Ovary (tissue), 9 donors: ENCODE measurements around the gene RNF175. TPM values are rescaled to one million over a fixed set of nuclear protein-coding genes. Genes with fewer than 3 reads are reported as not detected.

Experiments used
- DNase-seq, 5 donors: peaks; one replicate each; pipeline ENCODE4 v3.0.0-alpha.2; 2019 to 2020
- H3K27ac ChIP-seq, 2 donors: fragments of 200-600 bp; one replicate each; pipeline versions ENCODE4 v1.5.1 to v1.8.0; 2019 to 2022
- H3K27me3 ChIP-seq: fragments of 200-600 bp; one replicate; pipeline ENCODE4 v1.8.0; 2022
- H3K36me3 ChIP-seq: fragments of 200-600 bp; sonication (generic); one replicate; pipeline ENCODE4 v1.5.1; 2019
- H3K4me1 ChIP-seq: one replicate; pipeline ENCODE4 v1.8.1; 2013; ENCODE audit warnings: mild to moderate bottlenecking, moderate library complexity; ENCODE audit not compliant: insufficient read depth
- H3K4me3 ChIP-seq: fragments of 200-600 bp; sonication (generic); one replicate; pipeline ENCODE4 v1.5.1; 2017
- H3K9me3 ChIP-seq, 2 donors: fragments of 200-600 bp in 1 of 2; sonication (generic) in 1 of 2; one replicate each; pipeline versions ENCODE4 v1.5.1 to v1.8.1; 2013 to 2019; ENCODE audit warnings: mild to moderate bottlenecking in 1 of 2, moderate library complexity in 1 of 2
- EP300 ChIP-seq: sonication (generic); formaldehyde crosslinking; IDR thresholded peaks from one replicate; pipeline ENCODE4 v1.6.1; 2017; ENCODE audit warnings: antibody characterized with exemption
- POLR2A ChIP-seq: fragments of 450-650 bp; IDR thresholded peaks from one replicate; pipeline ENCODE4 v1.6.1; 2017; ENCODE audit warnings: antibody characterized with exemption, mild to moderate bottlenecking, moderate library complexity
- WGBS, 3 donors: extraction: QIAGEN DNeasy Blood & Tissue Kit in 1 of 3; methylation state at CpG; one replicate each; pipeline versions ENCODE4 v1.1.5 to v1.1.7; 2013 to 2017; 5-methylcytosine and 5-hydroxymethylcytosine counted together
- intact Hi-C, 4 donors: fragments of 100-400 bp; cut with DNase I; formaldehyde crosslinking; loops; one replicate each; pipeline versions ENCODE4 v1.11.0 to v1.15.1; 2022 to 2023
- polyA plus RNA-seq, 2 donors: library from polyadenylated mRNA; stranded (reverse); fragments of 200-250 nt in 1 of 2; fragments of 350-450 nt in 1 of 2; fragmentation: Illumina TruSeq in 1 of 2; extraction: RNeasy Lipid Tissue Mini Kit (QIAGEN cat#74804) in 1 of 2; gene quantifications; one replicate each; pipeline ENCODE4 v1.2.3, GENCODE V29; 2013 to 2014
- total RNA-seq, 7 donors: library from RNA; depleted of rRNA in 2 of 7; stranded (reverse); fragments of >200 nt in 2 of 7; fragmentation: NEBNext Ultra II Directional in 3 of 7; extraction: Animal tissue kit (Norgen Biotek cat#: 25700) in 3 of 7; gene quantifications; one replicate each; pipeline versions ENCODE4 v1.1.0 to v1.2.4, GENCODE V29; 2016 to 2023
- TF ChIP-seq, protein P1 (sequence below), 3 donors: fragments of 450-650 bp in 2 of 3; fragments of 200-600 bp in 1 of 3; IDR thresholded peaks; one replicate each; pipeline versions ENCODE4 v1.5.1 to v1.8.0; 2016 to 2022; ENCODE audit warnings: antibody characterized with exemption in 3 of 3, mild to moderate bottlenecking in 1 of 3
- donor health status: DM: no; HTN: no; CAD: no; lungs with moderate emphysema.
- donor health status: DM: no; HTN: no; CAD: no.
- donor health status: Bipolar disorder and iron deficiency.
- donor health status: DM: yes; HTN: yes; CAD: no.
- donor health status: DM: no; HTN: no; CAD: no.
- donor health status: DM: yes; HTN: yes; CAD: no.

The RNF175 gene
- total and polyA plus RNA-seq, 9 donors: 0.07 to 0.20 TPM; not detected in 7

DNA sequence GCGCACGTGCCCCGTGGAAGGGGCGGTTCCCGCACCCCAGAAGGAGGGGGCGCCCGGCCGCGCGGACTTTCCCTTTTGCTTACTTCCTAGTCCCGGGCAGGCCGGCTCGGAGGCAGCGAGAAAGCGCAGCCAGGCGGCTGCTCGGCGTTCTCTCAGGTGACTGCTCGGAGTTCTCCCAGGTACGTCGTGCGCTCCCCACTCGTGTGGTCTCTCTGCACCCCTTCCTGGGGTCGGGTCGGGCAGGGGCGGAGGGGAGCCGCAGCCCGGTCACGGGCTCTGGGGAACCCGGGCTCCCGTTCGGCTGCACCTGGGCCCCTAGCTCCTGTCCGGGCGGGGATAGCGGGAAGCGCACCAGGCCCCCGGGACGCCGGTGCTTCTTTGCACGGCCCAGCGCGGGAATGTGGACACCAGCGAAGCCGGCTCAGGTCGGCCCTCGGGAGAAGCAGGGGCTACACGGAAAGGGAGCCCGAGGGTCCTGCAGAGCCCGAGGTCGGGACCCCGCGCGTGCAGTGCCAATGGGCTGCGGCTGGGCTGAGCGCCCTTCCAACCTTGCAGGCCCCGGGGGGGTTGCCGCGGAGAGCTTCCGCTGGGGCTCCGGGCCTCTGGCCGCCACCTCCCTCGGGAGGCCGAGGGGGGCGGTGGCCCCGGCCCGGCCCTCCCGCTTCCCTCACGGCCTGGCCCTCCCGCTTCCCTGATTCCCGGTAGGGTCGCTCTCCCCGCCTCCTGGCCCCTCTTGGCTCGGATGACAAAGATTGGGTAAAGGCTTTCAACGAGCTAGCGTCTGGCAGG is 75.4 kb downstream of the RNF175 start, which contains the start of gene TLR2:
Gene TLR2, plus strand, starts transcription at position 99 of the 789 bp plus-strand sequence. CDS start 18,628 bp downstream, outside the sequence.
- 0 to 1% (median 1%) methylated on average over 40 to 75 of the region's 75 CpGs for WGBS, 3 donors
- H3K27me3 ChIP-seq: no peaks in the 10 kb centered on the region
- H3K9me3 ChIP-seq: no peaks in the 10 kb centered on the region
- DNase-seq: peak; percentile 38 to 61 (median 48)
- intact Hi-C loops: no loop called here
- TF ChIP-seq POLR2A: no peak
- no peak for TF ChIP-seq EP300
- TF ChIP-seq, protein P1, sequence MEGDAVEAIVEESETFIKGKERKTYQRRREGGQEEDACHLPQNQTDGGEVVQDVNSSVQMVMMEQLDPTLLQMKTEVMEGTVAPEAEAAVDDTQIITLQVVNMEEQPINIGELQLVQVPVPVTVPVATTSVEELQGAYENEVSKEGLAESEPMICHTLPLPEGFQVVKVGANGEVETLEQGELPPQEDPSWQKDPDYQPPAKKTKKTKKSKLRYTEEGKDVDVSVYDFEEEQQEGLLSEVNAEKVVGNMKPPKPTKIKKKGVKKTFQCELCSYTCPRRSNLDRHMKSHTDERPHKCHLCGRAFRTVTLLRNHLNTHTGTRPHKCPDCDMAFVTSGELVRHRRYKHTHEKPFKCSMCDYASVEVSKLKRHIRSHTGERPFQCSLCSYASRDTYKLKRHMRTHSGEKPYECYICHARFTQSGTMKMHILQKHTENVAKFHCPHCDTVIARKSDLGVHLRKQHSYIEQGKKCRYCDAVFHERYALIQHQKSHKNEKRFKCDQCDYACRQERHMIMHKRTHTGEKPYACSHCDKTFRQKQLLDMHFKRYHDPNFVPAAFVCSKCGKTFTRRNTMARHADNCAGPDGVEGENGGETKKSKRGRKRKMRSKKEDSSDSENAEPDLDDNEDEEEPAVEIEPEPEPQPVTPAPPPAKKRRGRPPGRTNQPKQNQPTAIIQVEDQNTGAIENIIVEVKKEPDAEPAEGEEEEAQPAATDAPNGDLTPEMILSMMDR (IDR thresholded peaks at IDR 0.05): no peak
- H3K4me3 ChIP-seq: peak within 1 kb of the TSS; percentile 44
- H3K27ac ChIP-seq: no peak within 1 kb of the TSS
- no peaks in the 10 kb centered on the region for H3K36me3 ChIP-seq
- peaks cover 6% of the 10 kb centered on the region for H3K4me1 ChIP-seq

DNA sequence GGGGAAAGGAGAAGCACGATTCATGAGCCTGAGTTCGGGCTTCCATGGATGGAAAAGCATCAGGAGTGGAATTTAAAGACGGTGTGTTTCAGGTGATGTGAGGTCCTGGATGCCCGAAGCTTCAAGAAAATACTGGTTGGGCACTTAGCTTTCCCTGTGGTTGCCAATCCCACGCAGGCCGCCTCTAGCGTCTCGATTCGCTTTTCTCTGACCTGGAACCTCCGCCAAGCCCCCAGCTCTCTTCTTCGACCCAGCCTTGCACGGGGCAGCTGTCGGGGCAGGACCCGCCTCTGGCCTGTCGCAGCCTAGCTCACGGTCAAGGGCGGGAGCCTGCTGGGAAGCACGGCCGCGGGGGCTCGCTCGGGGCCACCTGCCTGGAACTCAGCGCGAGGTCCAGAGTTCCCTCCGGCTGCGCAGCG is 76.1 kb downstream of the RNF175 start:
- TF ChIP-seq, protein P1 (IDR thresholded peaks at IDR 0.05): no peak
- TF ChIP-seq EP300 (no peak), POLR2A (no peak)
- Histone ChIP-seq H3K4me1 (peaks cover 6% of the 10 kb centered on the region), H3K27me3 (no peaks in the 10 kb centered on the region), H3K36me3 (no peaks in the 10 kb centered on the region), H3K27ac (no peak overlapping the region), H3K4me3 (peak overlapping the region; percentile 44), H3K9me3 (no peaks in the 10 kb centered on the region)
- intact Hi-C loops: no loop called here
- DNase-seq: no peak
- WGBS, 3 donors: 7 to 12% (median 7%) methylated on average over 21 to 27 of the region's 27 CpGs

DNA sequence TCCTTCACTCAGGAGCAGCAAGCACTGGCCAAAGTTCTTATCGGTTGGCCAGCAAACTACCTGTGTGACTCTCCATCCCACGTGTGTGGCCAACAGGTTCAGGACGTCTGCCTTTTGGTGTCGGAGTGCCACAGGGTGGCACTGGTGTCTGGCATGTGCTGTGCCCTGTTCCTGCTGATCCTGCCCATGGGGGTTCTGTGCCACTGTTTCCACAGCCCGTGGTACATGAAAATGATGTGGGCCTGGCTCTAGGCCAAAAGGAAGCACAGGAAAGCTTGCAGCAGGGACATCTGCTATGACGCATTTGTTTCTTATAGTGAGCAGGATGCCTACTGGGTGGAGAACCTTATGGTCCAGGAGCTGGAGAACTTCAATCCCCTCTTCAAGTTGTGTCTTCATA is 80.3 kb downstream of the RNF175 start:
- H3K27me3 ChIP-seq: no peaks in the 10 kb centered on the region
- TF ChIP-seq, protein P1 (IDR thresholded peaks at IDR 0.05): no peak
- no peak for TF ChIP-seq POLR2A
- TF ChIP-seq EP300: no peak
- intact Hi-C loops: no loop called here

DNA sequence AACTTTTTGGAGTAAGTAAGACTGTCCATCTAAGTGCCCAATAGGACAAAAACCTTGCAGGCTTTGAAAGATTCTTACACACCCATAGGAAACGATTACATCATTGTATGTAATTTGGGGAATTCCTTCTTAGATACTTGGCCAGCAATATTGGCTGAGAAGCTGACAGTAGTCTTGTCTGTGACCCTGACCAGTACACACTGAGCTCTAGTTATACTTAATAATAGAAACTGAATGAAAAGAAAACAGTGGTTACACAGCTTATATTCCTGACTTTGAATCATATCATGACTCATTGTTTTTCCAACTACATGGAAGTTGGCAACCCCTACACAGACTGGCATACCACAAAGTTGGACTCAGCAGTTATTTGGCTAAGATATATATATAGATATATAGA is 82.8 kb downstream of the RNF175 start:
- DNase-seq: no peak
- Histone ChIP-seq H3K4me1 (no peaks in the 10 kb centered on the region), H3K36me3 (no peaks in the 10 kb centered on the region), H3K27ac (no peak overlapping the region), H3K27me3 (no peaks in the 10 kb centered on the region), H3K9me3 (no peaks in the 10 kb centered on the region), H3K4me3 (no peak overlapping the region)
- WGBS, 3 donors: 33 to 48% (median 46%) methylated on average over 1 of the region's 1 CpG
- TF ChIP-seq EP300 (no peak), POLR2A (no peak)
- TF ChIP-seq, protein P1 (IDR thresholded peaks at IDR 0.05): no peak
- intact Hi-C loops: no loop called here

More for the DNA sequence above, 80.3 kb downstream of the RNF175 start:
- Histone ChIP-seq H3K9me3 (no peaks in the 10 kb centered on the region), H3K4me3 (no peak overlapping the region), H3K27ac (no peak overlapping the region), H3K36me3 (no peaks in the 10 kb centered on the region), H3K4me1 (peaks cover 2% of the 10 kb centered on the region)
- DNase-seq: no peak
- WGBS, 3 donors: 71 to 72% (median 72%) methylated on average over 6 of the region's 6 CpGs
